Neural progenitor cell (in vitro differentiated cells): ENCODE measurements around the gene OGDHL. TPM values are rescaled to one million over a fixed set of nuclear protein-coding genes. Genes with fewer than 3 reads are reported as not detected.

Experiments used
- DNase-seq: peaks from one replicate; pipeline ENCODE4 v3.0.0-alpha.2; 2016; ENCODE audit warnings: low spot score
- H2AFZ ChIP-seq: fragments of 200-600 bp; sonication (generic); replicated peaks from 2 replicates; pipeline ENCODE4 v1.6.1; 2016; ENCODE audit warnings: antibody characterized with exemption
- H3F3A ChIP-seq: fragments of 200-600 bp; sonication (generic); 2 replicates; pipeline ENCODE4 v1.6.1; 2016; ENCODE audit warnings: antibody characterized with exemption, low read depth
- H3K27ac ChIP-seq: fragments of 200-600 bp; sonication (generic); 2 replicates; pipeline ENCODE4 v1.5.1; 2016; ENCODE audit warnings: mild to moderate bottlenecking
- H3K27me3 ChIP-seq: fragments of 200-600 bp; sonication (generic); 2 replicates; pipeline ENCODE4 v1.6.1; 2016; ENCODE audit warnings: mild to moderate bottlenecking, moderate library complexity
- H3K36me3 ChIP-seq: fragments of 200-600 bp; sonication (generic); 2 replicates; pipeline ENCODE4 v1.5.1; 2016
- H3K4me1 ChIP-seq: fragments of 200-600 bp; sonication (generic); 2 replicates; pipeline ENCODE4 v1.6.1; 2016; ENCODE audit warnings: mixed run types
- H3K4me2 ChIP-seq: fragments of 200-600 bp; sonication (generic); 2 replicates; pipeline ENCODE4 v1.6.1; 2016
- H3K4me3 ChIP-seq: fragments of 200-600 bp; sonication (generic); 2 replicates; pipeline ENCODE4 v1.5.1; 2016
- H3K79me2 ChIP-seq: fragments of 200-600 bp; sonication (generic); 2 replicates; pipeline ENCODE4 v1.6.1; 2016; ENCODE audit warnings: low read depth
- H3K9ac ChIP-seq: fragments of 200-600 bp; sonication (generic); 2 replicates; pipeline ENCODE4 v1.6.1; 2016
- H3K9me3 ChIP-seq: fragments of 200-600 bp; sonication (generic); 2 replicates; pipeline ENCODE4 v1.5.1; 2016; ENCODE audit warnings: low read depth
- H4K20me1 ChIP-seq: fragments of 200-600 bp; sonication (generic); 2 replicates; pipeline ENCODE4 v1.6.1; 2016; ENCODE audit warnings: low read depth
- H3K27ac Mint-ChIP-seq: 3 replicates; pipeline ENCODE4 v1.8.0; 2021; ENCODE audit warnings: mixed read lengths
- H3K27me3 Mint-ChIP-seq: 2 replicates; pipeline ENCODE4 v1.8.0; 2022; ENCODE audit warnings: low read depth, mild to moderate bottlenecking, inconsistent platforms, moderate library complexity, mixed read lengths; ENCODE audit not compliant: insufficient read depth
- H3K36me3 Mint-ChIP-seq: 3 replicates; pipeline ENCODE4 v1.8.0; 2021; ENCODE audit warnings: mixed read lengths
- H3K4me1 Mint-ChIP-seq: 3 replicates; pipeline ENCODE4 v1.8.0; 2021; ENCODE audit warnings: mixed read lengths
- H3K4me3 Mint-ChIP-seq: 3 replicates; pipeline ENCODE4 v1.8.0; 2021; ENCODE audit warnings: mild to moderate bottlenecking, moderate library complexity, mixed read lengths
- H3K9me3 Mint-ChIP-seq: 3 replicates; pipeline ENCODE4 v1.8.0; 2020; ENCODE audit warnings: mixed read lengths
- CTCF ChIP-seq: fragments of 200-600 bp; sonication (generic); IDR thresholded peaks from 2 replicates; pipeline ENCODE4 v1.5.1; 2017; ENCODE audit warnings: antibody characterized with exemption, mild to moderate bottlenecking
- EZH2 ChIP-seq: fragments of 200-600 bp; sonication (generic); IDR thresholded peaks from 2 replicates; pipeline ENCODE4 v1.6.1; 2017; ENCODE audit warnings: antibody characterized with exemption, mild to moderate bottlenecking, moderate library complexity
- EZH2phosphoT487 ChIP-seq: fragments of 200-600 bp; sonication (generic); IDR thresholded peaks from 2 replicates; pipeline ENCODE4 v1.6.1; 2017; ENCODE audit warnings: antibody characterized with exemption
- total RNA-seq: library from RNA; depleted of rRNA; stranded (reverse); fragments of >200 nt; gene quantifications from 2 replicates; pipeline ENCODE4 v1.2.3, GENCODE V29; 2015; ENCODE audit warnings: low replicate concordance

The OGDHL gene
- total RNA-seq, 1 donor from 2014 or later = 0.34 TPM

DNA sequence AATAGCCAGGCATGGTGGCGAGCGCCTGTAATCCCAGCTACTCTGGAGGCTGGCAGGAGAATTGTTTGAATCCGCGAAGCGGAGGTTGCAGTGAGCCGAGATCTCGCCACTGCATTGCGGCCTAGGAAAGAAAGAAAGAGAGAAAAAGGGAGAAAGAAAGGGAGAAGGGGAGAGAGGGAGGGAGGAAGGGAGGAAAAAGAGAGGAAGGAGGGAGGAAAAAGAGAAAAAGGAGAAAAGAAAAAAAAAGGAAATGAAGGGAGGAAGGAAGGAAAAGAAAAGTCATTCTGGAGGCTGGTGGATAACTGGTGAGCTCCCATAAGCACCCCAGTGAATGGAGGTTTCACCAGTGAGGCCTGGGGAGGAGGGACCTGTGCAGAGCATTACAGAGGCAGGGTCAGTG, 7.6 kb upstream of the OGDHL start:
- H3K36me3 ChIP-seq = no peaks in the 10 kb centered on the region
- no peaks in the 10 kb centered on the region for H3K79me2 ChIP-seq
- peaks cover 21% of the 10 kb centered on the region for H3K27me3 ChIP-seq
- DNase-seq = no peak
- Mint-ChIP-seq H3K27me3 (peaks cover 2% of the 10 kb centered on the region), H3K9me3 (peaks cover 2% of the 10 kb centered on the region), H3K4me1 (peaks cover 3% of the 10 kb centered on the region), H3K4me3 (no peak overlapping the region), H3K36me3 (no peaks in the 10 kb centered on the region), H3K27ac (no peak overlapping the region)
- no peak overlapping the region for H3K9ac ChIP-seq
- no peaks in the 10 kb centered on the region for H3K4me1 ChIP-seq
- H3K27ac ChIP-seq = no peak overlapping the region
- no peaks in the 10 kb centered on the region for H3K9me3 ChIP-seq
- no peak overlapping the region for H2AFZ ChIP-seq
- no peaks in the 10 kb centered on the region for H3F3A ChIP-seq
- TF ChIP-seq EZH2phosphoT487 = no peak
- no peak for TF ChIP-seq CTCF
- no peak for TF ChIP-seq EZH2
- no peak overlapping the region for H3K4me2 ChIP-seq
- H3K4me3 ChIP-seq = no peak overlapping the region
- no peaks in the 10 kb centered on the region for H4K20me1 ChIP-seq

DNA sequence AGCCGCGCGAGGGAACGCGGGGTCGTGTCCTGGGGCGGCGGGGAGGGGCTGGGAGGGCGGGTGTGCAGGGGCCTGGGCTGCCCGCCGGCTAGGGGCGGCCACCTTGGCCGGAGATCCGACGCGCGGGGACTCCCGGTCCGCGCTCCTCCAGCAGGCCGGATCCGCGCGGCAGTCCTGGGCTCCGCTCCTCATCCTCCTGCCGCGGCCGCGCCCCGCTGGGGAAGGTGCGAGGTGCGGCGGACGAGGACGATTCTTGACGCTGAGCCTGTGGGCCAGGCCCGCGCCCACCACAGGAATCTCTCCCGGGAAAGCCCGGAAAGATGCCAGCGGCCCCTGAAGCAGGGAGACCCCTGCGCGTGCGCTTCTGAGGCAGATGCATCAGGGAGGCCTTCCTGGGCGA, 6.6 kb upstream of the OGDHL start:
- Histone ChIP-seq H3F3A (peaks cover 6% of the 10 kb centered on the region), H3K4me2 (no peak overlapping the region), H3K9me3 (no peaks in the 10 kb centered on the region), H3K27ac (no peak overlapping the region), H3K4me3 (no peak overlapping the region), H3K9ac (no peak overlapping the region), H3K36me3 (no peaks in the 10 kb centered on the region), H3K27me3 (peaks cover 24% of the 10 kb centered on the region), H3K4me1 (no peaks in the 10 kb centered on the region), H2AFZ (no peak overlapping the region), H4K20me1 (peaks cover 3% of the 10 kb centered on the region), H3K79me2 (no peaks in the 10 kb centered on the region)
- H3K9me3 Mint-ChIP-seq = peaks cover 2% of the 10 kb centered on the region
- no peak for DNase-seq
- TF ChIP-seq CTCF = no peak
- TF ChIP-seq EZH2 = no peak
- TF ChIP-seq EZH2phosphoT487 = no peak
- no peaks in the 10 kb centered on the region for H3K36me3 Mint-ChIP-seq
- no peak overlapping the region for H3K27ac Mint-ChIP-seq
- H3K27me3 Mint-ChIP-seq = peaks cover 2% of the 10 kb centered on the region
- peak overlapping the region; percentile 38 for H3K4me3 Mint-ChIP-seq
- H3K4me1 Mint-ChIP-seq = peaks cover 3% of the 10 kb centered on the region

DNA sequence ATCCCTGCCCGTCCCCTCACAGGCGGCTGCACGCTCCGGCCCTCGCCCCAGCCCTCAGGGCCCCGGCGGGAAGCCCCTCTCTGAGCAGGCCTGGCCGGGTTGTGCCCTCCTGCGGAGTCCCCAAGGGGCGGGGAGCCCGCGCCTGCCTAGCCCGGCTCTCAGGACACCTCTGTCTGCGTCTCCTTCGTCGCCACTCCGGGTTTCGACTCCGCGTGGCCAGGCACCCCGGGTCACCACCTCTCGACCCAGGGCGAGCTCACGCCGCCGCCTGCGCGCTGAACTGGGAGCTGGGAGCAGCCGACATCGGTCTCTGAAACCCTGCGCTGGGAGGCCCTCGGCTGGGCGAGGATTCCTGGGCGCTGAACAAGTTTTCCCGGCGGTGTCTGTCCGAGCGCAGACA, 6.2 kb upstream of the OGDHL start:
- H3K4me2 ChIP-seq = no peak overlapping the region
- no peak for DNase-seq
- no peak overlapping the region for H3K27ac Mint-ChIP-seq
- H3K27me3 Mint-ChIP-seq = peaks cover 4% of the 10 kb centered on the region
- H3K9ac ChIP-seq = no peak overlapping the region
- no peak overlapping the region for H3K27ac ChIP-seq
- H3K36me3 ChIP-seq = no peaks in the 10 kb centered on the region
- no peak overlapping the region for H3K4me3 ChIP-seq
- H3K4me3 Mint-ChIP-seq = no peak overlapping the region
- H3K4me1 Mint-ChIP-seq = peaks cover 3% of the 10 kb centered on the region
- H3K79me2 ChIP-seq = no peaks in the 10 kb centered on the region
- H3K4me1 ChIP-seq = no peaks in the 10 kb centered on the region
- no peaks in the 10 kb centered on the region for H3K9me3 ChIP-seq
- no peak overlapping the region for H2AFZ ChIP-seq
- peaks cover 10% of the 10 kb centered on the region for H3F3A ChIP-seq
- no peaks in the 10 kb centered on the region for H3K36me3 Mint-ChIP-seq
- H4K20me1 ChIP-seq = peaks cover 7% of the 10 kb centered on the region
- H3K9me3 Mint-ChIP-seq = peaks cover 2% of the 10 kb centered on the region
- peaks cover 28% of the 10 kb centered on the region for H3K27me3 ChIP-seq
- no peak for TF ChIP-seq EZH2
- no peak for TF ChIP-seq EZH2phosphoT487
- TF ChIP-seq CTCF = no peak

- H4K20me1 ChIP-seq = peaks cover 12% of the 10 kb centered on the region
- no peak for DNase-seq
- H3K36me3 ChIP-seq = no peaks in the 10 kb centered on the region
- H3K27ac Mint-ChIP-seq = no peak overlapping the region
- H3K79me2 ChIP-seq = no peaks in the 10 kb centered on the region
- H3K4me3 ChIP-seq = no peak overlapping the region
- H3K9ac ChIP-seq = no peak overlapping the region
- no peak overlapping the region for H3K27ac ChIP-seq
- H3K9me3 Mint-ChIP-seq = peaks cover 2% of the 10 kb centered on the region
- peaks cover 34% of the 10 kb centered on the region for H3K27me3 ChIP-seq
- no peaks in the 10 kb centered on the region for H3K9me3 ChIP-seq
- H3K4me1 Mint-ChIP-seq = peaks cover 3% of the 10 kb centered on the region
- no peak for TF ChIP-seq EZH2phosphoT487
- no peak for TF ChIP-seq EZH2
- TF ChIP-seq CTCF = no peak
- H3K4me2 ChIP-seq = no peak overlapping the region
- H3K36me3 Mint-ChIP-seq = no peaks in the 10 kb centered on the region
- no peak overlapping the region for H2AFZ ChIP-seq
- H3K4me1 ChIP-seq = no peaks in the 10 kb centered on the region
- H3F3A ChIP-seq = peaks cover 11% of the 10 kb centered on the region
- no peak overlapping the region for H3K4me3 Mint-ChIP-seq
- peaks cover 4% of the 10 kb centered on the region for H3K27me3 Mint-ChIP-seq
These were observed 5.6 kb upstream of the OGDHL start for GRCh38 chr10:49767752-49768151.
